ENCODE measurements around the gene CDH23. TPM values are rescaled to one million over a fixed set of nuclear protein-coding genes. Genes with fewer than 3 reads are reported as not detected.
A peak's percentile ranks its signal among the peaks of the same experiment; 100 is the strongest.

CDH23 gene
- total RNA-seq, 2 experiments from 2014 or later = 4.6 to 5.2 TPM

DNA sequence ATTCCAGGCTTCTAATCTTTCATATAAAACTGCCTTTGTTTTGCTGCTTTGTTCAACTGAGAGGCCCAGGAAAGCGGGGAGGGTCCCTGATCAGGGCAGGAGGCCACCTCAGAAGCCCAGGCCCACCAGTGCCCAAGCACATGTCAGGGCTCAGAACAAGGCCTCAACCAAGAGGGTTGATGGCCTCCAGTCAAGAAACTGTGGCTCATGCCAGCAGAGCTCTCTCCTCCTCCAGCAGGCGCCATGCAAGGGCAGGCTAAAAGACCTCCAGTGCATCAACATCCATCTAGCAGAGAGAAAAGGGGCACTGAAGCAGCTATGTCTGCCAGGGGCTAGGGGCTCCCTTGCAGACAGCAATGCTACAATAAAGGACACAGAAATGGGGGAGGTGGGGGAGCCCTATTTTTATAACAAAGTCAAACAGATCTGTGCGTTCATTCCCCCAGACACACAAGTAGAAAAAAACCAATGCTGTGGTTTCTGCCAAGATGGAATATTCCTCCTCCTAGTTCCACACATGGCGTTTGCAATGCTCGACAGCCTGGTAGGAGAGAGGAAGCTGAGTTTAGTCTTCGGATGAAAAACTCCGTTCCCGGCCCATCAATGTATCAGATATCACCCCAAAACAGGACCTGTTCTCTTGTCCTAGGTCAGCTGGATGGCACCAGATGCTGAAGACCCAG lies 420.4 kb downstream of the CDH23 start:
- TF ChIP-seq, protein P1, sequence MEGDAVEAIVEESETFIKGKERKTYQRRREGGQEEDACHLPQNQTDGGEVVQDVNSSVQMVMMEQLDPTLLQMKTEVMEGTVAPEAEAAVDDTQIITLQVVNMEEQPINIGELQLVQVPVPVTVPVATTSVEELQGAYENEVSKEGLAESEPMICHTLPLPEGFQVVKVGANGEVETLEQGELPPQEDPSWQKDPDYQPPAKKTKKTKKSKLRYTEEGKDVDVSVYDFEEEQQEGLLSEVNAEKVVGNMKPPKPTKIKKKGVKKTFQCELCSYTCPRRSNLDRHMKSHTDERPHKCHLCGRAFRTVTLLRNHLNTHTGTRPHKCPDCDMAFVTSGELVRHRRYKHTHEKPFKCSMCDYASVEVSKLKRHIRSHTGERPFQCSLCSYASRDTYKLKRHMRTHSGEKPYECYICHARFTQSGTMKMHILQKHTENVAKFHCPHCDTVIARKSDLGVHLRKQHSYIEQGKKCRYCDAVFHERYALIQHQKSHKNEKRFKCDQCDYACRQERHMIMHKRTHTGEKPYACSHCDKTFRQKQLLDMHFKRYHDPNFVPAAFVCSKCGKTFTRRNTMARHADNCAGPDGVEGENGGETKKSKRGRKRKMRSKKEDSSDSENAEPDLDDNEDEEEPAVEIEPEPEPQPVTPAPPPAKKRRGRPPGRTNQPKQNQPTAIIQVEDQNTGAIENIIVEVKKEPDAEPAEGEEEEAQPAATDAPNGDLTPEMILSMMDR (IDR thresholded peaks at IDR 0.05) = no peak
- Histone ChIP-seq H3K27me3 (ENCODE audit: control insufficient read depth in 1 of 2, insufficient read depth in 2 of 2, low read length in 2 of 2) (no peaks in the 10 kb centered on the region), H3K9me3 (ENCODE audit: control insufficient read depth in 1 of 2, insufficient read depth in 1 of 2, low read length in 2 of 2) (peaks cover 0 to 3% of the 10 kb centered on the region in 2 experiments), H3K27ac (ENCODE audit: low read depth in 1 of 2, low read length in 2 of 2) (no peak overlapping the region), H3K4me3 (ENCODE audit: low read length) (no peak overlapping the region), H3K4me1 (ENCODE audit: insufficient read depth, low read length) (peaks cover 3% of the 10 kb centered on the region), H3K36me3 (ENCODE audit: insufficient read depth, low read length) (peaks cover 66% of the 10 kb centered on the region)
- ChIA-PET CTCF (no interaction called here), POLR2A (no interaction called here)
- Mint-ChIP-seq H3K4me3 (no peak overlapping the region), H3K9me3 (no peaks in the 10 kb centered on the region), H3K36me3 (ENCODE audit: low read depth) (peaks cover 67% of the 10 kb centered on the region), H3K27ac (peak overlapping the region; percentile 17), H3K27me3 (no peaks in the 10 kb centered on the region), H3K4me1 (ENCODE audit: low read depth) (no peaks in the 10 kb centered on the region)
- intact Hi-C loops (cut with DNase I, micrococcal nuclease) = no loop called here
- ATAC-seq (ENCODE audit: poor library complexity) = no peak
- no peak for DNase-seq

DNA sequence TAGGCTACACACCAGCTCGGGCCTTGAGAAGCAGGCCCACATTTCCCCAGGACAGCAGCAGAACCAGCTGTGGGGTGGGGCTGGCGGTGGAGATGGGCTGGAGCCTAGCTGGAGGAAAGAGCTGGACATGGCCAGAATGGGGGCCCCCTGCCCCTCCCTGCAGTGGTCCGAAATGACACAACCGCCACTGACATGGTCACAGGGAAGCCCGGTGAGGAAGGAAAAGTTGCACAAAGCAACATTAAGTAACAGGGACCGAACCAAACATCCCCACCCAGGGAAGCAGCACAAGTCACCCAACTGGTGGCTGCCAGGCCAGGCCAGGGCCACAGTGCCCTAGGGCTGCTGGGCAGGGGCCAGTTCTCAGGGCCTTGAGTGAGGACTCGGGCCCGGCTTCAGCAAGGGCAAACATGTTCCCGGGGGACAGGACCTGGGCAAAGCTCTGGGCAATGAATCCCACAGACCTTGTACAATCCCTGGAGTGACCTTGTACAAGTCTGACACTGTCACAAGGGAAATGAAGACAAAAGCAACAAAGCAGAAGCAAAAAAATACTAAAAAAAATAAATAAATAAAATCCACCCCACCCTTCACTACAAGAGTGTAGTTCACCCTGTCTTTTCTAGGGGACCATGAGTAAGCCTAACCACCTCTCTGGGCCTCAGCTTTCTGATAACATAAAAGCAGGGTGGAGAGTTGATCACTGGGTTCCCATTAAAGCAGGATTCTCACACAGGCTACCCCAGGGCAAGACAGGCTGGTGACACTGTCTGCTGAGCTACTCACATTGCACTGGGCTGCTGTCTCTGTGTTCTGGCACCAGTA lies 421.3 kb downstream of the CDH23 start:
- Mint-ChIP-seq H3K9me3 (no peaks in the 10 kb centered on the region), H3K36me3 (ENCODE audit: low read depth) (peaks cover 77% of the 10 kb centered on the region), H3K4me3 (no peak overlapping the region), H3K4me1 (ENCODE audit: low read depth) (no peaks in the 10 kb centered on the region), H3K27me3 (no peaks in the 10 kb centered on the region), H3K27ac (peak overlapping the region; percentile 17)
- CTCF ChIA-PET = no interaction called here
- POLR2A ChIA-PET = no interaction called here
- H3K9me3 ChIP-seq (ENCODE audit: control insufficient read depth in 1 of 2, insufficient read depth in 1 of 2, low read length in 2 of 2) = peaks cover 0 to 3% of the 10 kb centered on the region in 2 experiments
- no peaks in the 10 kb centered on the region for H3K27me3 ChIP-seq (ENCODE audit: control insufficient read depth in 1 of 2, insufficient read depth in 2 of 2, low read length in 2 of 2)
- ATAC-seq (ENCODE audit: poor library complexity) (no peak), DNase-seq (peak in 2 of 14 experiments; percentile 50 to 55)
- TF ChIP-seq, protein P1 (IDR thresholded peaks at IDR 0.05) = no peak
- no peaks in the 10 kb centered on the region for H3K4me1 ChIP-seq (ENCODE audit: insufficient read depth, low read length)
- intact Hi-C loops (cut with DNase I, micrococcal nuclease) = no loop called here
- H3K27ac ChIP-seq (ENCODE audit: low read depth in 1 of 2, low read length in 2 of 2) = no peak overlapping the region
- peaks cover 75% of the 10 kb centered on the region for H3K36me3 ChIP-seq (ENCODE audit: insufficient read depth, low read length)
- H3K4me3 ChIP-seq (ENCODE audit: low read length) = no peak overlapping the region

DNA sequence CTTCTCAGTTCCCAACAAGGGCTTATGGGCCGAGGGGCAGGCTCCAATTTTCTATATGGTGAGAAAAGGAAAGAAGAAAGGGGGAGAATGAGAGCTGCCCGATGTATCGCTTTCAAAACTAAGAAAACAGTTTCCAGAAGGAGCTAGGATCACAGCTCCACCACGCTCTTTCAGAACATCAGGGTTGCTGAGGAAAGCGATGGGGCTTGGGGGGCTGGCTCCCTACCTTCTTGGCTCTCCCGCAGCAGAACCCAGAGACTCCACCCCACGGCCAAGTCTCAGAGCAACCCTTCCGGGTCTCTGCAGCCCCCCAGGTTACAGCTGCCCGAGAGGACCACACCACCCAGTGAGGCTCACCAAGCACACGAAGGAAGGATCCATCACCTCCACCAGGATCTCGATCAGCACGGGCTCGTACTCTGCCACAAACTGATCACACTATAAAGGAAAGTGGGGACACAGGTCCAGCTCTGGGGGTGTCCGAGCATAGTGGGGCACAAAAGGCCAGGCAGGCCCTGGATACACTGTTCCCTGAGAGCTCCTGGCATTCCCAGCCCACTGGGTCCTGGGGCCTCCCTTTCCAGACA lies 422.0 kb downstream of the CDH23 start:
- intact Hi-C loops (cut with DNase I, micrococcal nuclease) = no loop called here
- no peaks in the 10 kb centered on the region for H3K9me3 Mint-ChIP-seq

More for the DNA sequence above, 422.0 kb downstream of the CDH23 start:
- no peak overlapping the region for H3K27ac Mint-ChIP-seq
- H3K4me1 Mint-ChIP-seq (ENCODE audit: low read depth) = no peaks in the 10 kb centered on the region
- Histone ChIP-seq H3K9me3 (ENCODE audit: control insufficient read depth in 1 of 2, insufficient read depth in 1 of 2, low read length in 2 of 2) (peaks cover 0 to 3% of the 10 kb centered on the region in 2 experiments), H3K27ac (ENCODE audit: low read depth in 1 of 2, low read length in 2 of 2) (no peak overlapping the region), H3K4me3 (ENCODE audit: low read length) (no peak overlapping the region), H3K27me3 (ENCODE audit: control insufficient read depth in 1 of 2, insufficient read depth in 2 of 2, low read length in 2 of 2) (no peaks in the 10 kb centered on the region), H3K4me1 (ENCODE audit: insufficient read depth, low read length) (no peaks in the 10 kb centered on the region), H3K36me3 (ENCODE audit: insufficient read depth, low read length) (peaks cover 83% of the 10 kb centered on the region)
- TF ChIP-seq, protein P1 (IDR thresholded peaks at IDR 0.05) = no peak
- H3K27me3 Mint-ChIP-seq = no peaks in the 10 kb centered on the region
- peaks cover 83% of the 10 kb centered on the region for H3K36me3 Mint-ChIP-seq (ENCODE audit: low read depth)
- ChIA-PET POLR2A (no interaction called here), CTCF (no interaction called here)
- ATAC-seq (ENCODE audit: poor library complexity) (no peak), DNase-seq (no peak)
- no peak overlapping the region for H3K4me3 Mint-ChIP-seq
